SK-N-MC (cell line): Measurements from ENCODE around the gene TMEM220.

ENCODE experiments used
- EZH2 ChIP-seq: fragments of 200-600 bp; sonication (generic); IDR thresholded peaks from one replicate; pipeline ENCODE4 v1.6.1; 2017; ENCODE audit warnings: antibody characterized with exemption
- FOXP2 ChIP-seq: optimal IDR thresholded peaks from 2 replicates; pipeline ENCODE3; 2011; ENCODE audit warnings: mild to moderate bottlenecking, moderate library complexity; ENCODE audit not compliant: insufficient read depth; ENCODE audit errors: extremely low read length, control extremely low read depth

DNA sequence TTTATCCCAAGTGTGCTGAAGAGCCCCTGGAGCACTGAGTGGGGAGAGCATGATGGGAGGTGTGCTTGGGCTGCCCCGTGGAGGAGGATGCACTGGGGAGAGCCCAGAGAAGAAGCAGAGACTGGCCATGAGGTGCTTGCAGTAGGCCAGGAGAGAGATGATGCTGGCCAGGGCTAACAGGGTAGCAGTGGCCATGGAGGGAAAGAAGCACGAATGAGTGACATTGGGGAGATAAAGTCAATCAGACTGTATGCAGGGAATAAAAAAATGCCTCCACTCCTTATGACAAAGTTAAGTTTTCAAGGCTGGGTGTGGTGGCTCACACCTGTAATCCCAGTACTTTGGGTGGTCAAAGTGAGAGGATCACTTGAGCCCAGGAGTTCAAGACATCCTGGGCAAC, 5.4 kb upstream of the TMEM220 start:
- TF ChIP-seq FOXP2 (no peak), EZH2 (no peak)
